ENCODE results near the gene KCNJ3.

- no peak for TF ChIP-seq HCFC1 (IDR thresholded peaks at IDR 0.05; ENCODE audit: low read depth, low read length)
- TF ChIP-seq STAT5B (CRISPR knock-in tag; IDR thresholded peaks at IDR 0.05), result no peak
Measured at GRCh38 chr2:154681741-154682140, 16.8 kb upstream of the KCNJ3 start.
